ENCODE measurements around the gene ZFAND2A. TPM values are rescaled to one million over a fixed set of nuclear protein-coding genes. Genes with fewer than 3 reads are reported as not detected.

The ZFAND2A gene
- total and polyA plus RNA-seq, 2 of the 8 experiments (the other 6 are each of a cell fraction or from before 2014, with no cell fraction given), result 16.6 to 20.3 TPM

DNA sequence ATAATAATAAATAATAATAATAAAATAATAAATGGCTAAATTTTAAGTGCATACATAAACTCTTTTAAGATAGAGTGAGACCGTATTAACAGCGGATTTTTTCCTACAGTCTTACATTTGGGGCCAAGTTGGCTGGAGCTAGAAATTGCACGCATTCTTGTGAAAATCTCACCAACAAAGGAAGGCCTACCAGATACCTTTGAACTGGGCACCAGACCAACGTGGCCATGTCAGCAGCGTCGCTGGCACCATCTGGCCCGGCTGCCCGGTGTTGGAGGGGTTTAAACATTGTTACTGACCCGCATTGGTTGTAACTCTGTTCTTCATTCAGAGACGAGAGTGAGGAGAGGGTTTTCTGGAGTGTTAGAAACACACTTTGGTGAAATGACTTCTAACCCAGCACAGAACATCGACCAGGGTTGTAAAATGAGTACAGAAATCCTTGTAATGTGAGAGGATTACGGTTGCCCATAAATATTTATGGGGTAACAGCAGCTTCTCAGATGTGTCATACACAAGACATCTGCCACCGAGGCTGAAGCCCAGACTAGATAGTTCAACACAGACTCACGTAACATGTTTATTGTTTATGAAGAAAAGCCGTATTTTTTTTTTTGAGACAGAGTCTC lies 38.1 kb upstream of the ZFAND2A start:
- Histone ChIP-seq H3K79me2 (ENCODE audit: control insufficient read depth in 1 of 2, insufficient read depth in 2 of 2, low read length in 2 of 2) (no peaks in the 10 kb centered on the region), H2AK5ac (ENCODE audit: low read depth, low read length) (no peak overlapping the region), H3K79me1 (ENCODE audit: low read depth, low read length) (no peaks in the 10 kb centered on the region), H3K4me2 (ENCODE audit: insufficient read depth in 1 of 2, low read depth in 2 of 2, low read length in 2 of 2) (no peak overlapping the region), H2BK120ac (replicated peaks; ENCODE audit: low read depth, low read length) (no peak overlapping the region), H4K20me1 (replicated peaks in 1 of 2; ENCODE audit: control insufficient read depth in 1 of 2, insufficient read depth in 2 of 2, low read length in 2 of 2) (no peaks in the 10 kb centered on the region), H3K4me3 (ENCODE audit: extremely low read depth in 1 of 4, insufficient read depth in 2 of 4, low read depth in 3 of 4, low read length in 4 of 4) (no peak overlapping the region), H2BK12ac (ENCODE audit: low read depth, low read length) (no peak overlapping the region), H3K23me2 (ENCODE audit: low read depth, low read length) (peaks cover 1% of the 10 kb centered on the region; the same call in 1 of the 2 replicates), H2AFZ (ENCODE audit: low read length) (no peak overlapping the region), H3K9me3 (ENCODE audit: insufficient read depth in 2 of 2, low read depth in 1 of 2, low read length in 1 of 2) (no peaks in the 10 kb centered on the region), H4K5ac (ENCODE audit: insufficient read length, low read depth, low read length) (no peak overlapping the region), H2BK20ac (ENCODE audit: low read length) (no peak overlapping the region), H2BK15ac (ENCODE audit: low read length) (no peak overlapping the region), H3K36me3 (ENCODE audit: control insufficient read depth in 2 of 4, insufficient read depth in 4 of 4, low read length in 3 of 4) (no peaks in the 10 kb centered on the region), H3K27ac (ENCODE audit: low read depth, low read length) (no peak overlapping the region), H3K23ac (ENCODE audit: insufficient read length) (no peak overlapping the region), H3K18ac (ENCODE audit: extremely low read depth, low read length) (no peak overlapping the region), H3K14ac (ENCODE audit: insufficient read length) (no peak overlapping the region), H4K91ac (replicated peaks; ENCODE audit: insufficient read length, low read length) (no peak overlapping the region), H2BK5ac (ENCODE audit: low read depth, low read length) (no peak overlapping the region), H3K27me3 (replicated peaks in 1 of 4; ENCODE audit: control insufficient read depth in 3 of 4, extremely low read depth in 1 of 4, insufficient read depth in 3 of 4, low read length in 3 of 4) (no peaks in the 10 kb centered on the region), H4K8ac (ENCODE audit: extremely low read depth, insufficient read depth, low read length) (no peak overlapping the region), H3K4ac (replicated peaks; ENCODE audit: insufficient read length, low read depth, low read length) (no peak overlapping the region), H3K56ac (replicated peaks; ENCODE audit: insufficient read length, low read depth, low read length) (no peak overlapping the region), H3K4me1 (replicated peaks in 1 of 4; ENCODE audit: control insufficient read depth in 3 of 4, insufficient read depth in 4 of 4, low read length in 3 of 4) (no peaks in the 10 kb centered on the region), H3K9ac (replicated peaks in 1 of 4; ENCODE audit: extremely low read depth in 1 of 4, low read depth in 3 of 4, low read length in 3 of 4) (no peak overlapping the region)
- POLR2A ChIA-PET (ENCODE audit: partially characterized antibody), result interaction anchor here (0.6 kb wide), 1 partner anchor 185 kb away, joined by 3 read pairs; no protein-coding TSS in a partner anchor
- DNase-seq (ENCODE audit: low read depth in 1 of 2, low spot score in 2 of 2), result no peak
- TF ChIP-seq YY1 (IDR thresholded peaks at IDR 0.05; ENCODE audit: low read depth, low read length) (no peak), SP2 (IDR thresholded peaks at IDR 0.05; ENCODE audit: low read length) (no peak), CTBP2 (IDR thresholded peaks at IDR 0.05; ENCODE audit: borderline replicate concordance, insufficient read depth, insufficient read length, low read length) (no peak), SAP30 (IDR thresholded peaks at IDR 0.05; ENCODE audit: insufficient read depth, insufficient replicate concordance, low read length) (no peak), EP300 (IDR thresholded peaks at IDR 0.05; ENCODE audit: borderline replicate concordance in 1 of 2, low read depth in 2 of 2, low read length in 2 of 2) (no peak), GABPA (IDR thresholded peaks at IDR 0.05; ENCODE audit: borderline replicate concordance, insufficient read depth, low read length) (no peak), POU5F1 (IDR thresholded peaks at IDR 0.05; ENCODE audit: low read depth, low read length) (no peak), ASH2L (IDR thresholded peaks at IDR 0.05; ENCODE audit: low read length) (no peak)
- CTCF ChIA-PET (ENCODE audit: partially characterized antibody), result interaction anchor here (1.0 to 1.4 kb wide), 2 partner anchors 10 to 234 kb away, joined by 3 to 4 read pairs; no protein-coding TSS in a partner anchor
- WGBS, 2 experiments (ENCODE audit: extremely low coverage in 1 of 2, insufficient coverage in 1 of 2, insufficient read length in 1 of 2, insufficient replicate concordance in 2 of 2, low coverage in 1 of 2, low lambda C conversion rate in 2 of 2, missing lambda C conversion rate in 1 of 2), result 86% methylated on average over 15 of the region's 15 CpGs; no CpG with 5 or more reads in 1 of the 2 experiments
- FAIRE-seq, result no peak
